ENCODE measurements around the gene PRKN.

PRKN gene

GRCh38 chr6:162364488-162364887 lies 363.1 kb downstream of the PRKN start:
- DNase-seq: no peak

GRCh38 chr6:162363757-162364156 lies 363.8 kb downstream of the PRKN start:
- DNase-seq: no peak

GRCh38 chr6:162360901-162361567 lies 366.5 kb downstream of the PRKN start:
- DNase-seq: no peak

- DNase-seq: no peak
Measured at GRCh38 chr6:162358625-162359024, 368.9 kb downstream of the PRKN start.

- DNase-seq: no peak
Measured at GRCh38 chr6:162345051-162345511, 382.5 kb downstream of the PRKN start.

DNA sequence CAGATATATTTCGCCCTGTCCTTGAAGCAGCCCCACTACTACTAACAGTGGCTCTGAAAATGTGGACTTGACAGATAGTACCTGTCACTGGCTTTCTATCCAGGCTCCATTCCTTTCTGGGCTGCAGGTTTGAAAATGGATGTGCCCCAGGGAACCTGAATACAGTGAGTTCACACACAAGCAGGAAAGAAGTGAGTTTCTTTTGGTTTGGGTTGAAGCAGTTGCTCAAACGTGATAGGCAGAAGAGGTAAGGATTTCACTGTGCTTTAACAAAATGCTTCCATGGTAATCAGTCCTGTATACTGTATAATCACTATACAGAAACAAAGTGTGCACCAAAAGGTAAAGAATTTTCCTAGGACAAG lies 382.9 kb downstream of the PRKN start:
- DNase-seq: no peak

GRCh38 chr6:162343936-162344645 lies 383.5 kb downstream of the PRKN start:
- DNase-seq: no peak

- no peak for DNase-seq
Measured at GRCh38 chr6:162343198-162343935, 384.2 kb downstream of the PRKN start.

GRCh38 chr6:162337412-162337811 lies 390.2 kb downstream of the PRKN start:
- DNase-seq: no peak

- no peak for DNase-seq
Measured at GRCh38 chr6:162336359-162336758, 391.2 kb downstream of the PRKN start.

- DNase-seq: no peak
Measured at GRCh38 chr6:162332365-162332764, 395.2 kb downstream of the PRKN start.

DNA sequence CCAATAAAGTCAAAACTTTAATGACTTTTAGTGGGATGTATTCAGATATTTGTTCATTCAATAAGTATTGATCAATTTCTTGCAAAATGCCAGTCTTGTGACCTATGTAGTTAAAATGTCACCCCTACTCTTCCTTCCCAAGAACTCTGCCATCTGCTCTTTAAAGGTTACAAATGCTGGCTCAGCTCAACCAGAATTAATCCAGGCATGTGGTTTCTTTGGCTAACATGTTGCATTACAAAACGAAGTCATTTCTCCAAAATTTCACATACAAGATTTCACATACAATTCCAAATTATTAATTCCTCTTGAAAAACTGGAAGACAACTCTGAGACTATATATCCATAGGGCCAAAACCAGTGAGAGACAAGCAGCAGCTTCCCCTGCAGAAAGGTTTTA lies 395.7 kb downstream of the PRKN start:
- no peak for DNase-seq

GRCh38 chr6:162325826-162326225 lies 401.7 kb downstream of the PRKN start:
- no peak for DNase-seq

DNA sequence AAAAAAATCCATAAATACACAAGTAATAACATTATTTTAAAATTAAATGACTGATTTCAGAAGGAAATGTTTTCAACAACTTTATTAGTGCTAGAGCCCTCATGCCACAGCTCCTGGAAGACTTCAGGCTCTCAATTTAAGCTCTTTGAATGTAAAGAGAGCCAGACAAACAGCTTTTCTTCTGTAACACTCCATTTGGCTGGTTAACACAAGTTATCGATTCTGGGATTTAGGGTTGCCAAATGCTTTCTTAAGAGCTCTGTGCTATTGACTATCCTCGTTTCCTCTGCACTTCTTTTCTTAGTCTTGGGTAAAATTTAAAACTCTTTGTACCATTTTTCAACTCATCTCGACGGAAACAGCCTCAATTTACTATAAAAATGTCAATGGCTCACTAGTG lies 402.5 kb downstream of the PRKN start:
- no peak for DNase-seq

DNA sequence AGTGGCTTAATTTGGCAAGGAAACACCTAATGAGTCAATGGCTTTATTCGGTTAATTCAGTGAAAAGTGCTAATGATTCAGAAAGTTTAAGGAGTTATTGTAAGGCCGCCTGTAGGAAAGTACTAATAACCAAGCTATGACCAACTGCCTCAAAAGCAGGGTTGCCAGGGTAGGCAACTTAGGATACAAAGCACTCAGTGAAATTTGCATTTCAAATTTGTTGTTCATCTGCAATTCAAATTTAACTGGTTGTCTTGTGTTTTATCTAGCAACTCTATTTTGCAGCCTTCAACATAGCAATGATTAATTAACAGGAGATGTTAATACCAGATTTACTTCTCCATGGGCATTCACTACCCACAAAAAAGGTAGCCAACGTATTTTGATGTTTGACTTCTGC lies 412.3 kb downstream of the PRKN start:
- no peak for DNase-seq

GRCh38 chr6:162313922-162314660 lies 413.5 kb downstream of the PRKN start:
- DNase-seq: no peak

- no peak for DNase-seq
Measured at GRCh38 chr6:162307865-162308264, 419.7 kb downstream of the PRKN start.

- no peak for DNase-seq
Measured at GRCh38 chr6:162306616-162307015, 420.9 kb downstream of the PRKN start.

GRCh38 chr6:162301128-162301527 lies 426.4 kb downstream of the PRKN start:
- no peak for DNase-seq

DNA sequence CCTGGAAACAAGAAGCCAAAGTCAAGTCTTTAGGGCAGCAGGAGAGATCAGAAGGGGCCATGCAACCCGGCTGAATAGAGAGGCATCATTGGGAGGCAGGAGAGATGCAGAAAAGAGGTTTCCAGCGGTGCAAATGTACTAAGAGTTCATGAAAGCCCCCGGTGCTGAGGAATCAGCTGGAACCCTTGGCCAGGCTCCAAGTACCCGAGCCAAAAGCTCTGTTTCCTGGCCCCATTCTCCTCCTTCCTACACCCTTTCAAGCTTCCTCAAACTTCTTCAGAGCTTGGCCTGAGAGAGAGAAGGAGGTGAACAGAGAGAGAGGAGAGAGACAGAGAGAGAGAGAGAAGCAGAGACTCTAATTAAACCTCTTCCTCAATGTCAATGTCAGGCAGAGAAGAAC lies 433.5 kb downstream of the PRKN start:
- no peak for DNase-seq

GRCh38 chr6:162292915-162293314 lies 434.7 kb downstream of the PRKN start:
- DNase-seq: no peak

DNA sequence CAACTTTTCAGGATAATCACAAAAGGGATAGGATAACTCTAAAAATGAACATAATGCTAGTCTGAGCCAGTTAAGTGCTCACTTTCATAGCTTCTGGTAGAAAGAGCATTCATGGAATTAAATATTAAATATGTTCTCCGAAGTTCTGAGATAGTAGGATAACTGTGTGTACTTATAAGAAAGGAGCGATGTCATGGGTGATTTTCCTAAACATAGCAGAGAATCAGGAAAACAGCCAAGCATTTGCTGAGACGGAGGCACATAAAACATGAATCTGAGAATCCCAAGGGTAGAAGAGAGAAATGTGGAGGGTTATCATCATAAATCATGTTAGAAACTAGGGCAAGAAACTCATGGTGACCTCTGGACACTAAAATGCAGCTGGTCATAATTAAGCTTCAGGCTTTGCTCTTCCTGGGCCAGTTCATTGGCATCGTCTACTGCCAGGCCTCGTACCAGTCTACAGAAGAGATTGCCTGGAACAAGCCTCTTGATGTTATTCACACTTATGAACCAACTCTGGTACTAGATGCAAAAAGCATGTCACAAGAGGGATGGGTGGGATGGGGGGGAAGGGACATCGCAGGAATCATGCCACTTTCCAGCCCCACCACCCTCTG lies 436.6 kb downstream of the PRKN start:
- DNase-seq: no peak

GRCh38 chr6:162289972-162290371 lies 437.6 kb downstream of the PRKN start:
- DNase-seq: no peak

Measured in CD4-positive, alpha-beta T cell treated with Interleukin-17A for 4 hours (primary cell).